ENCODE measurements around the gene SORCS1.
"Not testable (repeated sequence)": the region's sequence is repeated elsewhere in the genome, so short reads cannot be mapped to it uniquely, and the experiment has no call there.

SORCS1 gene

DNA sequence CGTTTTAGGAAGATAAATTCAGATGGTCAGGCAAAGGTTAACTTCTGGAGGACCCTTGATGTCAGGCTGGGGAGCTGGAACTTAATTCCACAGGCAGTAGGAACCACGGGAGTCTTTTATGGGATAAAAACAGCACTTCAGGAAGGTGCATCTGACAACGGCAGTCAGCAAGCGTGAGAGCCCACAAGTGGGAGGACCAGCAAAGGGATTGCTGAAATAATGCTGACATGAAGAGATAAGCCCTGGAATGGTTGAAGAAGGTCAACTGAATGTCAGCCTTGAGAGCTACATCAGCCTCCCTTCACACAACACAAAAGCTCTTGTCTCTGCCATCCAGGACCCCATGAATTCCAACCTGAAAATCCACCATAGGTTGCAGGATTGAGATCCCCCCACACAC is 138.8 kb downstream of the SORCS1 start:
- Mint-ChIP-seq H3K4me3 (no peak overlapping the region), H3K36me3 (ENCODE audit: low read depth) (no peaks in the 10 kb centered on the region), H3K9me3 (no peaks in the 10 kb centered on the region), H3K27ac (peak overlapping the region; percentile 84), H3K27me3 (ENCODE audit: low read depth, poor library complexity) (peaks cover 3% of the 10 kb centered on the region), H3K4me1 (peaks cover 34% of the 10 kb centered on the region)
- TF ChIP-seq, protein P1, sequence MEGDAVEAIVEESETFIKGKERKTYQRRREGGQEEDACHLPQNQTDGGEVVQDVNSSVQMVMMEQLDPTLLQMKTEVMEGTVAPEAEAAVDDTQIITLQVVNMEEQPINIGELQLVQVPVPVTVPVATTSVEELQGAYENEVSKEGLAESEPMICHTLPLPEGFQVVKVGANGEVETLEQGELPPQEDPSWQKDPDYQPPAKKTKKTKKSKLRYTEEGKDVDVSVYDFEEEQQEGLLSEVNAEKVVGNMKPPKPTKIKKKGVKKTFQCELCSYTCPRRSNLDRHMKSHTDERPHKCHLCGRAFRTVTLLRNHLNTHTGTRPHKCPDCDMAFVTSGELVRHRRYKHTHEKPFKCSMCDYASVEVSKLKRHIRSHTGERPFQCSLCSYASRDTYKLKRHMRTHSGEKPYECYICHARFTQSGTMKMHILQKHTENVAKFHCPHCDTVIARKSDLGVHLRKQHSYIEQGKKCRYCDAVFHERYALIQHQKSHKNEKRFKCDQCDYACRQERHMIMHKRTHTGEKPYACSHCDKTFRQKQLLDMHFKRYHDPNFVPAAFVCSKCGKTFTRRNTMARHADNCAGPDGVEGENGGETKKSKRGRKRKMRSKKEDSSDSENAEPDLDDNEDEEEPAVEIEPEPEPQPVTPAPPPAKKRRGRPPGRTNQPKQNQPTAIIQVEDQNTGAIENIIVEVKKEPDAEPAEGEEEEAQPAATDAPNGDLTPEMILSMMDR (IDR thresholded peaks at IDR 0.05) = no peak
- no peak for DNase-seq

DNA sequence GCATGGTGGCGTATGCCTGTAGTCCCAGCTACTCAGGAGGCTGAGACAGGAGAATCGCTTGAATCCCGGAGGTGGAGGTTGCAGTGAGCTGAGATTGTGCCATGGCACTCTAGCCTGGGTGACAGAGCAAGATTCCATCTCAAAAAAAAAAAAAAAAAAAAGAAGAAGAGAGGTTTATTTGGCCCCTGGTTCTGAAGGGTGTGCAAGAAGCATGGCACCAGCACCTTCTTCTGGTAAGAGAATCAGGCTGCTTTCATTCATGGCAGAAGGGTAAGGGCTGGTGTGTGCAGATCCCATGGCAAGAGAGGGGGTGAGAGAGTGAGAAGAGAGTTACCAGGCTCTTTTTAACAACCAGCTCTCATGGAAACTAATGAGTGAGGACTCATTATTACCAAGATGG is 140.5 kb downstream of the SORCS1 start:
- peaks cover 46% of the 10 kb centered on the region for H3K4me1 Mint-ChIP-seq
- H3K27me3 Mint-ChIP-seq (ENCODE audit: low read depth, poor library complexity); H3K27ac Mint-ChIP-seq; H3K4me3 Mint-ChIP-seq; DNase-seq; H3K36me3 Mint-ChIP-seq (ENCODE audit: low read depth); H3K9me3 Mint-ChIP-seq: not testable (repeated sequence)

DNA sequence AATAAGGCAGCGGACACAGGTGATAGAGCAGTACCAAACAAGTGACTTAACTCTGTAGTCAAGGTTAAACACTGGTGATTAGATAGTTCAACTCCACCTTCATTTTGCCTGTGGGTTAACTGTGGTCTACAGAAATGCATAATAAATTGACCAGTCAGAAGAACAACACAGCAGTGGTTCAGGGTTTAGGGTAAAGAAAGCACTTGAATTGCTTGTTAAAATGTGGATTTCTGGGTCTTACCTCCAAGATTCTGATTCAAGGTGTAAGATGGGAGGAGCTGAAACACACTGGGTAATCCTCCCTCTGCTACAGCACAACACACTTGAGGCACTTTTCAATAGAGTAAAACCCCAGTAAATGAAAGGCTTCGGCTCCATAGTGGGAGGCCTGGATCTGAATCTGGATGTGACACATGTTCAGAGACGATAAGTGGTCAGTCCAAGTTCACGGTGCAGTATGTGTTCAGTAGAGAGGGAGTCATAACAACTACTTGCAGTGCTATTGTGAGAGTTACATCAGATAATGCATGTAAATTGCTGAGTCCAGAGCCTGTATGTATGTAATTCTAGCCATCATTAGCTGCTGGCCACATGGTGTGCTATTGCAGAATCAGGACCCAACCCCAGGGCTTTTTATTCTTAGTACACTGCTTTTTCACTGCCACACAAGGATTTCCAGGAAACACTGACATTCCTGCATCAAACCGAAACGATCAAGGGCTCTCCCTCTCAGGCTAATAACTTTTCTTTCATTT is 141.7 kb downstream of the SORCS1 start:
- H3K36me3 Mint-ChIP-seq (ENCODE audit: low read depth) = no peaks in the 10 kb centered on the region
- no peaks in the 10 kb centered on the region for H3K27me3 Mint-ChIP-seq (ENCODE audit: low read depth, poor library complexity)
- no peak overlapping the region for H3K27ac Mint-ChIP-seq
- no peak for DNase-seq
- peaks cover 46% of the 10 kb centered on the region for H3K4me1 Mint-ChIP-seq
- H3K4me3 Mint-ChIP-seq = no peak overlapping the region
- H3K9me3 Mint-ChIP-seq = peaks cover 6% of the 10 kb centered on the region
- TF ChIP-seq, protein P1 (IDR thresholded peaks at IDR 0.05) = no peak

DNA sequence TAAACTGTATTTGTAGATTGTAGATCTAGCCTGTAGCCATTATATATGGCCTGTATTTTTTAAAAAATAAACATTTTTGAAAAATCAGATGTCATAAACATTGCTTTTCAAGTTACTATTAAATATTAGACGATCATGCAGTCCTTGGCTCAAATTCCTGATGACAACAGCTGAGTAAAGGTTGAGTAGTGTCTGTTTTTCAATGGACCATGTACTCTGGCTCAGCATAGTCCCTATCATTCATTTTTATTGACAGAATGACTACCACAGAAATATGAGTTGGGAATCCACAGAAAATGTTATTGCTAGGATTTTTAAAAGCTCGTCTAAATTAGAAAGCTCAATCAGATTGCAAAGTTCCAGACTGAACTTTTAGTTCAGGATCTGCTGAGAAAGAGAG is 145.4 kb downstream of the SORCS1 start:
- Mint-ChIP-seq H3K27ac (no peak overlapping the region), H3K4me3 (no peak overlapping the region), H3K36me3 (ENCODE audit: low read depth) (no peaks in the 10 kb centered on the region), H3K9me3 (peaks cover 20% of the 10 kb centered on the region), H3K4me1 (peaks cover 27% of the 10 kb centered on the region), H3K27me3 (ENCODE audit: low read depth, poor library complexity) (no peaks in the 10 kb centered on the region)
- TF ChIP-seq, protein P1 (IDR thresholded peaks at IDR 0.05) = no peak
- no peak for DNase-seq

DNA sequence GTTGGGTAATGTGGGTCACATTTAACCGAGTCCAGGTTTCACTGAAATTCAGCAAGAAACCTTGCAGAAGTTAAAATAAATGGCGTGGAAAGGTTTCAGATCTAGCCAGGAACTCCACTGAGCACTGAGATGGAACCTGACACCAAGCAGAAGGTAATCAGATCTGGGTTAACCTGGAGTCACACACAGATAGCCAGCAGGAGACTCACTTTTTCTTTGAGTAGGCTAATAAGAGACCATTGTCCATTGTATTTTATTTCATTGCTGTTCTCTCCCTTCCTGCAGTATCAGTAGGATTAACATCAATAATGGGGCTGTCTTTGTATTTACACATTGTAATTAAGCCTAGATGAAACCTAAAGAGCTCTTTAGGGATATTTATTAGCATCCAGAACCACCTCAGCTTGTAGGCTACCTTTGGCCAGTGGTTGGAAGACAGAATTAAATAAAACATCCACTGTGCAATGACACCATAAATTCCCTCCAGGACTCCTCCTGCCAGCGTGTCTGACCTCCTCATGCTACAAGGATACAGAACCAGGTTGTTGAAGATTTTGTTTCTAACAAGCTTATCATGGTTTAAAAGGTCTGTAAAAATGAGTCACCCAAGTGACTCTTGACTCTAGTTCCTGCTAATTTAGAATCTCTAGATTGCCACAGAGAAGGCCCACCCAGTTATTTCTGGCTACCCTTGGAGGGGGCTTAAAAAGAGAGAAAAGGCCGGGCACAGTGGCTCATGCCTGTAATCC is 151.1 kb downstream of the SORCS1 start:
- Mint-ChIP-seq H3K27me3 (ENCODE audit: low read depth, poor library complexity) (peaks cover 3% of the 10 kb centered on the region), H3K4me1 (peaks cover 32% of the 10 kb centered on the region), H3K36me3 (ENCODE audit: low read depth) (no peaks in the 10 kb centered on the region), H3K4me3 (no peak overlapping the region), H3K9me3 (peaks cover 20% of the 10 kb centered on the region), H3K27ac (peak overlapping the region; percentile 91)
- TF ChIP-seq, protein P1 (IDR thresholded peaks at IDR 0.05) = no peak
- DNase-seq = no peak

DNA sequence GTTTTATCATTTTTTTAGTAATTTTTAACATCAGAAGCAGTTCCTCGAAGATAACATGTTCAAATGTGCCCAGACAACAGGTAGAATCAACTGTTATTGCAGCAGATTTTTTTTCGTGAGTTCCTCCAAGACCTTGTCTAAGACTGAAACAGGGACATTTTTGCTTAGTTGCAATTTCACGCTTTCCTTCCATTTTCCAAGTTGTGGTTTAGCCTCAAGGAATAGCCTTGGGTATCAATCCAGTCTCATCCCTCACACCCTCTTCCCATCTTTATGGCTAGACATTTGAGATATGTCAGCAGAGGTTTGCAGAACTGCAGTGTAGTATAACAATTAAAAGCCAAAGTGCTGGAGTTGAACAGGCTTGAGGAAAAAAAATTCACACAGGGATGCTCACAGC is 152.5 kb downstream of the SORCS1 start:
- Mint-ChIP-seq H3K9me3 (peaks cover 9% of the 10 kb centered on the region), H3K27ac (no peak overlapping the region), H3K27me3 (ENCODE audit: low read depth, poor library complexity) (peaks cover 3% of the 10 kb centered on the region), H3K36me3 (ENCODE audit: low read depth) (no peaks in the 10 kb centered on the region), H3K4me3 (no peak overlapping the region), H3K4me1 (peaks cover 32% of the 10 kb centered on the region)
- TF ChIP-seq, protein P1 (IDR thresholded peaks at IDR 0.05) = no peak
- DNase-seq = no peak
